ENCODE results near the gene ADGRL1.
"Not testable (repeated sequence)": the region's sequence is repeated elsewhere in the genome, so short reads cannot be mapped to it uniquely, and the experiment has no call there.

Gene ADGRL1

DNA sequence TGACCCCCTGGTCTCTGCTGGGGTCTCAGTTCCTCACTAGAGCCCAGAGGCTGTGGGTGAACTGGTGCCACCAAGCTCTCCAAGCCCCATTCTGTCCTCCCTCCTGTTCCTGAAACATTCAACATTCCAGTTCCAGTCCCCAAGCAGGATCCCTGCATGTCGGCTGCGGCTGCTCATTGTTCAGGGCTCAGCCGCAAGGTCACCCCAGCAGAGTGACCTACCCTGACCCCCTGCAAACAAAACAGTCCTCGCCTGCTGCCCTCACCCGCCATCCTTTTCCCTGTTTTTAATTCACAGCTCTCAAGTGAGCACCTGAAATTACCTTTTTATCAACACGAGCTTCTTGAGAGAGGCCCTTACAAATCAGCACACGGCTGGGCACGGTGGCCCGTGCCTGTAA lies 19.3 kb downstream of the ADGRL1 start:
- not testable (repeated sequence) for DNase-seq

DNA sequence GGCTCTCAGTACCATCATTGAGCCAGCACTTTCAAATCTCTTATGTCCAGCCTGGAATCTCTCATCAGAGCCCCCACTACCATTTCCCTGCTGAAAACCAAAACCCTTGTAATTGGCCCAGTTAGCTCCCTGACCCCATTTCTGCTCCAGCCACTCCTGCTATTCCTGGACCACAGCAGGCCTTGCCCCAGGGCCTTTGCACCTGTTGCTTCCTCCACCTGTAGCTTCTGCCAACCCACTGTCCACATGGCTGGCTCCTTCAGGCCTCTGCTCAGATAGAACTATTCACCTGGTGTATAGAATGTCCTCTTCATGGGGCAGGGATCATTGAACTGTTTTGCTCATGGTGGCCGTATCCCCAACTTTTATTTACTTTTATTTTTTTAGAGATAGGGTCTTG lies 20.3 kb downstream of the ADGRL1 start:
- DNase-seq, result not testable (repeated sequence)

DNA sequence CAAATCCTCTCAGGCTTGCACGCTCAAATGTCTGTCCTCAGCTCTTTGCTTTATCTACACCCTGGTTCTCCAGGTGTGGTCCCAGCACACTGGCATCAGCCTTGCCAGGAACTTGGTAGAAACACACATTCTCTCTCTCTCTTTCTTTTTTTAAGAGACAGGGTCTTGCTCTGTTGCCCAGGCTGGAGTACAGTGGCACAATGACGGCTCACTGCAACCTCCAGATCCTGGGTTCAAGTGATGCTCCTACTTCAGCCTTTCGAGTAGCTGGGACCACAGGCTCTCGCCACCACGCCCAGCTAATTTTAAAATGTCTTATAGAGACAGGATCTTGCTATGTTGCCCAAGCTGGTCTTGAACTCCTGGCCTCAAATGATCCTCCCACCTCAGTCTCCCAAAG lies 20.8 kb downstream of the ADGRL1 start:
- DNase-seq, result no peak

DNA sequence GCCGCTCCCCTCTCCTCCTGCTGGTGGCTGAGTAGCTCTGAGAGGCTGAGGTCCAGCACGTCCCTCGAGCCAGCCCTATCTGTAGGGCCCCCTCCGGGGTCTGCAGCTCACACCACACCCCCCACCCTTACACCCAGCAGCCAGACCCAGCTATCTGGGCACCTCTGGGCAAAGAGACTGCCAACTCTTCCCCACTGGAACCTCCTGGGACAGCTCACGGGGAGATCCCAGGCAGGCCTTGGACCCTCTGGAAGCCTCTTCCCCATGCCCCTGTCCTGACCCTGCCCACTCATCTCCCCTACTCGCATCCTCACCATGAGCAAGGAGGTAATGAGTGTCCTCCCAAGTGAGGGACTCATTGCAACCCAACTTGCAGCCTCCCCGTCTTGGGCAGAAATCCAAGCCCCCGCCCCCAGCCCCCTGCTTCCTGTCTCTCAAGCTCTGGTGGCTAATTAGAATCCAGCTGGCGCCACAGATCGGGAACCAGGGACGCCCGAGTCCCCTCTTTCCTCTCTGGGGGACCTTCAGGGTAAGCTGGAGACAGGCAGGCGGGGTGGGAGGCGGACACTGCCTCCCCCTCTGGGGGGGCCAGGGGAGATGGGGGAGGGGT lies 22.1 kb downstream of the ADGRL1 start:
- no peak for DNase-seq

DNA sequence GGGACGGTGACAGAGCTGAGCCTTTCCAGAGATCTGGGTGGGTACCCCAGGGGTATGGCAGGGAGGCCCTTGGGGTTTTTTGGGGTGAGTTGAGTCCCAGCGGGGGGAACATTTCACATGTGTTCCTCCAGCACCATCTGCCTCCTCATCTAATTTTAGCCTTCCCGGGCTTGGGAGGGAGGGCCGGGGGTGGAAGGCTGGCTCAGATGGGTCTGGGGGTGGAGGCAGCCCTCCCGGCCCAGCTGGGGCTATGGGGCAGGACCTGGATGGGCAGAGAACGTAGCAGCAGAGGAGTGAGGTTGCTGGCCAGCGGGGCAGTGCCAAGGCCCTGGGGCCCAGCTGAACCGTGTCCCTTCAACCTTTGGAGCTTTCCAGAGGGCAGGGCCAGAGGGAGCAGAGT lies 23.5 kb downstream of the ADGRL1 start:
- no peak for DNase-seq

DNA sequence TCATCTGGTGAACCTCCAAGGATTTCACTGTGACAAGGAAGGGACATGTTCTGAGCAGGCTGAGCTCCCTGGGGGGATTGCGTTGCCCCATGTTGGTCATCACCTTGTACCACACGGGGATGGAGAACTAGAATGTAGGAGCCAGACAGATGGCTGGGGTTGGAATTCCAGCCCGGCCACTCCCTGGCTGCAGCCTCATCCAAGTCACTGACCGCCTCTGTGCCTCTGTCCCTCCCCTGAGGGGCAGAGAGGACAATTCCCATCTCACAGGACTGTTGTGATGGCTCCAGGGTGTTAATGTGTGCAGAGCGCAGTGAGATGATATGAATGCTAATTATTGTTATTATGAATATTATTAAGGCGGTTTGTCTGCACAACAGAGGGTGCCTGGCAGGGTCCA lies 24.1 kb downstream of the ADGRL1 start:
- no peak for DNase-seq

DNA sequence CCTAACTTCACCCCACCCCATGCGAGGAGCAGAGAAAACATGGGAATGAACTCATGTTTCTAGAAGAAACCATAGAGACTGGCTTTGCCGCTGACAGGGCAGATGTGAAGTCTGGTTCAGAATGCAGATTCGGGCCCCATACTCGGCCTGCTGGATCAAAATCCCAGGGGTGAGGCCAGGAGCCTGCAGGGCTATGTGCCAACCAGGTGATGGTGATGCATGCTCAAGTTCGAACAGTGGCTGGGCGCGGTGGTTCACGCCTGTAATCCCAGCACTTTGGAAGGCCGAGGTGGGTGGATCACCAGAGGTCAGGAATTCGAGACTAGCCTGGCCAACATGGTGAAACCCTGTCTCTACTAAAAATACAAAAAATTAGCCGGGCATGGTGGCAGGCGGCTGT lies 24.8 kb downstream of the ADGRL1 start:
- not testable (repeated sequence) for DNase-seq

DNA sequence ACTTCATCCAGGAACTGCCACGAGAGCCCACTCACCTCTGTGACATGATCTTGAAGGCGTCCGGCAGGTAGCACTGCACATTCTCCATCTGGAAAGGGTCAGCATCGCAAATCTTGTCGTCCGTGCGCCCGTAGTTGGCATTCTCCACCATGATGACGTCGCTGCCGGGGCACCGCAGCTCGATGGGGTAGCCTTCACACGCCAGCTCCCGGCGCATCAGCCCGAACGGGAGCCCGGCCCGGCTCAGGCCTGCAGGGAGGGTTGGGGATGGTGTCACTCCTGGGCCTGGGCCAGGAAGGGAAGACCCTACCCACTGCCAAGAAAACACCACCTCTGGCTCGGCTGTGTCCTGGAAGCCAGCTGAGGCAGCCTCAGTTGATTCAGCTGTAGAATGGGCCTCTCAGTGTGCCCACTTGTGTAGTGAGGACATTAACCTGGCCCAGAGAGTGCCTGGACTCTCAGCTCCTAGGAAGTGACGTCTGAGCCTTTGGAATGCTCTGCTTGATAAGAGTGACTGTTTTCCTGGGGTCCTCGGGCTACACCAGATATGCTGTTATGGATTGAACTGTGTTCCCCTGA lies 28.4 kb downstream of the ADGRL1 start:
- no peak for DNase-seq

DNA sequence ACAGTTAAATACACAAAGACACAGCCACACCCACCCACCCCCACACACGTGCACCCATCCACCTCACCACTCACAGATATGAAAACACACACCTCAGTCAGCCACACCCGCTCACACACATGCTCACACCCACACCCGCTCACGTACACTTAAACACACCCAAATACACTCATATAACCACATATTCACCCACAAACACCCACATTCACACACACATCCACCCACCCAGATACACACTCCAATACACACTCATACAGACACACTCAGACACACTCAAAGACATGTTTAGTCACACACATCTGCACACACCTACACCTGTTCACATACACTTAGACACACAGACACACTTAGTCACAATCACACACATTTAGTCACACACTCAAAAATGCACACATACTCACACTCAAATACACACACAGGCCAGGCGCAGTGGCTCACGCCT lies 30.6 kb downstream of the ADGRL1 start:
- no peak for DNase-seq

DNA sequence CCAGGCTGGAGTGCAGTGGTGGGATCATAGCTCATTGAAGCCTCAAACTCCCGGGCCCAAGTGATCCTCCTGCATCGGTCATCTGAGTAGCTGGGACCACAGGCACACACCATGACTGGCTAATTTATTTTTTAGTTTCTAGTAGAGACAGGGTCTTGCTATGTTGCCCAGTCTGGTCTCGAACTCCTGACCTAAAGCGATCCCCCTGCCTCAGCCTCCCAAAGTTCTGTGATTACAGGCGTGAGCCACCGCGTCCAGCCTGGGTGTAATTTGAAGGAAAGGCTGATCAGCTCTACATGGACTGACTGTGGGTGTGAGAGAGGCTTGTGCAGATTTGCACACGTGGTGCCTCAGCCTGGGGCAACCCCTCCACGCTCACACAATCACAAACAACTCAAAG lies 31.1 kb downstream of the ADGRL1 start:
- DNase-seq, result no peak

DNA sequence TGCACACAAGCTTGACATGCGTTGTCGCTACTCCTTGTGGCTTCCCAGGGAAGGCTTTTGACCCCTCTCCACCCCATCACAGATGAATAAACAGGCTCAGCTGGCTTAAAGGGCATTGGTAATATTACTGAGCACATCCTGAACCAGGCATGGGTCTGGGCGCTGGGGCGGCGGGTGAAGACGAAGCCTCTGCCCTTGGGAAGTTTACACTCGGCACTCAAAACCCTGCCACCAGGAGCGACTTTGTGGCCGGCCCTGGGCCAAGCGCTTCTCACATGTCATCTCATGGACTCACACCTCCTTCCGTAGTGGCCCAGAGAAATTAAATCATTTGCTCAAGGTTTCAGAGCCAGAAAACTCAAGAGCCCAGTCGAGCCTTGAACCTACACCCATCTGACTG lies 37.0 kb downstream of the ADGRL1 start:
- DNase-seq, result no peak

DNA sequence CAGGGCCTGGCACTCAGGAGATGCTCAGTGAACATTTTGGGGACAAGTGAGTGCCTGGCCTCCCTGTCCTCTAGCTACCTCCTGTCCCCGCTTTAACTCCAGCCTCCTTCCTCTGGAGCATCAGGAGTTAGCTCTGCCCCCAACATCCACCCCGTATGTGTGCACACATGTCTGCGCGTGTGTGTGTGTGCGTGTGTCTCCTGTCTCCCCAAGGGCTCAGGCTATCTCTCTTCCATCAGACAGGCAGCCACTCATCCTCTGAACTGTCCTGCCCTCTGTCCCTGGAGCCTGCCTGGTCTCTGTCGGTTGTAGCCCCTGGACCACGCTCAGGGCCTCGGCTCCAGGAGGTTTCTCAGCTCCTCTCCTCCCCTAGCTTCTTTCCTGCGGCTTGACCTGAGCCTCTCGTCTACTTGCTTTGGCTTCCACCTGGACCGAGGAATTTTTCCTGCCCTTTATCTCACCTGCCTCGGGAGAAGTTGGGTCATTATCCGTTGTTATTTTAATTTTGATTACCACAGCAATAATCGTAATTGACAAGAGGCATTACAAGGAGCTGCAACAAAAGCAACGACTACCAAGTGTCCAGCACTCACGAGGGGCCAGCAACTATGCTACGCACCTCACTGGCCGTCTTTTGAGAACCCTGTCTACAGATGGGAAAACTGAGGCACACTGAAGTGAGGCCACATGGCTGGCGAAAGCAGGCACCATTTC lies 37.6 kb downstream of the ADGRL1 start:
- DNase-seq, result no peak

DNA sequence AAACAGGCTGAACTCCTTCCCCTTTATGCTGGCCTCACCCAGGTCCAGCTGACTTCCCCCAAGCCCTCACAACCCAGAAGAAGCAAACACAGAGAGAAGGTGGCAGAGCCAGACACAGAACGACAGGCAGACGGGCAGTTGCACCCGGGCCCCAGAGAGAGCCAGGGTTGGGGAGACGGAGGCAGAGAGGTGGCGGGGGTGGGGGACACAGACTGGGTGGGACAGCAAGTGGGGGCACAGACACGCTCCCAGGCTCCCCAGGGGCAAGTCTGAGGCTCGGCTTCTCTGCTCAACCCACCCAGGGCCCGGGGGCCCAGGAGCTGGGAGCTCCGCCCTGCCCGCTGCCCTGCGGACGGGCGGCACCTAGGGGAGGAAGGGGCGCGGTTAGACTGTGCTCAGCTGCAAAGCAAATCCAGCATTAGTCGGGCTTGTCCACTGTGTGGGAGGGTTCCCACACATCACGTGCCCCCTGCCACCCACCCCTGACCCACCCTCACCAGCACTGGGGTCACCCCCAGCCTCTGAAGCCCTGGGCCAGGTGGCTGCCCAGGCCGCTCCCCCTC lies 38.3 kb downstream of the ADGRL1 start:
- no peak for DNase-seq

DNA sequence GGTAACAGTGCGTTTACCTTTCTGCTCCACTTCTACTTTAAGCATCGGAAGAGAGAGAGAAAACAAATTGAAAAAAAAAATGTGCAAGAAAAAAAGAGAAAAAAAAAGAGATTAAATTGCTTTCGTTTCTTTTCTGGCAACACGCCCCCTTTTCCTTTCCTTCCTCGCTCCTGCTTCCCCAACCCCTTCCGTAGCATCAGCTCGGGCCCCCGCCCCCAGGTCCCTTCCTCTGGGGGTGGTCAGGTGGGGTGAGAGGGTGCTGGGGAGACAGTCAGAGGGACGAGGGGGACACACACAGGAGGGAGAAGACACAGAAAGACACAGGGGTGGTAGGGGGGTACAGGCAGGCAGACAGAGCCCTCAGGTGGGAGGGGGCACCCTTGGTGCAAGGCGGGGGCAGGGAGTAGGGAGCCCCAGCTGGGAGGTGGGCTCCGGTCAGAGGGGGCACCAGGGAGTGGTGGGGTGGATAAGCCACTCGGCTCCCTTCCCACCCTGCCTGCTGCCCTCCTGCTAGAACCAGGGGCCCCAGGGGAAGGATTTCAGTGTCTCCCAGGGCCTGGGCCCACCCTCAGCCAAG lies 38.9 kb downstream of the ADGRL1 start:
- no peak for DNase-seq

DNA sequence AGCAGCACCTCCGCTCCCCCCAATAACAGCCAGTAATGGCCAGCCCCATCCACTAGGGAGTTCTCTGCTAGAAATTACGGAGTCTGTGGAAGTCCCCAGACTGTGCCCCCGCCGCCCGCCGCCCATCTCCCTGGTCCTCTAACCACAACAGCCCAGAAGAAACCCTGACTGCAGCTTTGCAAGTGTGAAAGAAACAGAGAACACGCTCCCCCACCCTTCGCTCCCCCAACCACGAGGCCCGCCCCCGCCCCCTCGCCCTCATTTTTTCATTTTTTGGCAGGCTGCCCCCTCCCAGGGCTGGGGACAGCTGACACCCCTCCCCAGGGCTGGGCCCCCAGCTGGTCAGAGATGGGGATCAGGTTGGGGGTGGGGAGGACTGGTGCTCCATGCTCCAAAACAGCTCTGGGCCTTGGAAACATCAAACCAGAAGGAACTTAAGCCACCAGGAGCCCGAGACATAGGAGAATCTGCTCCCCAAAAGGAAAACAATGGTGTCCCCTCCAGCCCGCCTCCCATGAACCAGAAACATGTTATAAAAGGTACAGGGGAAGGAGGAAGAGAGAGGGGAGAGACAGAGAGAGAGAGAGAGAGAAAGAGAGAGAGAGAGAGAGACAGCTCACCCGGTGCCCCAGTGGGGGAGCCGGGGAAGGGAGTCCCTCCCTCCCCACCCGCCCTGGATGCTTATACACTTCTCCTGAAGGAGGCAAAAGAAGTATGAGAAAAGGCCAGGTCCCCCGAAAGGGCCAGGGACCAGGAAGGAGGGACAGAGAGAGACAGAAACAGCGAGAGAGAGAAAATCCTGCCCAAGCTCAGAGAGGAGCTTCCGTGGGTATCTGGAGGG lies 39.8 kb downstream of the ADGRL1 start:
- no peak for DNase-seq

DNA sequence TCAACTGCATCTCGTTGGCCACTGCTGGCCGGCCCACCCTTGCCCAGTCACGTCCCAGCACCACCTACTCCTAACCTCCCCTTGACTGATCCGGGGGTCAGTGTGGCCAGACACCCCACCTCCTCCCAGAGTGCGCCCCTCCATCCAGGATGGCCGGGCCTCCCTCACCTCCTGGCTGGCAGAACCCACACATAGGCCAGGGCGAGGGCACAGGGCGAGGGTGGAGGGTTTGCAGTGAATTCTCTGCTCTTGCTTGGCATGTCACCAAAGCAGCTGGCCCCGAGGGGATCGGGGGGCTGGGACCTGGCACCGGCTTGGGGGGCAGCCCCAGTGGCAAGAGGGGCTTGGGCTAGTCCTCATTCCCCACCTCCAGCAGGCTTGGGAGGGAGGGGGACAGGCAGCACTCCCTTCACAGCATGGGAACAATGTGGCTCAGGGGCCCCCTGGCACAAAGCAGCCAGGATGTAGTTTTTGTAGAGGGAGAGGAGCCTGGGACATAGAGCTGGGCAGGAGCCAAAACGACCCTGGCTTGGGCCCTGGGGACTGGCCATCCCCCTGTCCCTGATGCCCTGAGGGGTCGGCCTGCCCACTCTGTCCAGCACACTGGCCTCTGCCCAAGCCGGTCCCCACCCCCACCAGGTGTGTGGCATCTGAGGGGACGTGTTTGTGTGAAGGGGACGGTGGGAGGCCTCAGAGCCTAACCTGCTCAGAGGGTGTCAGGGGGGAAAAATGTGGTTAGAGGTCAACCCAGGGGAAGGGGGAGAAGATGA lies 41.1 kb downstream of the ADGRL1 start:
- no peak for DNase-seq

DNA sequence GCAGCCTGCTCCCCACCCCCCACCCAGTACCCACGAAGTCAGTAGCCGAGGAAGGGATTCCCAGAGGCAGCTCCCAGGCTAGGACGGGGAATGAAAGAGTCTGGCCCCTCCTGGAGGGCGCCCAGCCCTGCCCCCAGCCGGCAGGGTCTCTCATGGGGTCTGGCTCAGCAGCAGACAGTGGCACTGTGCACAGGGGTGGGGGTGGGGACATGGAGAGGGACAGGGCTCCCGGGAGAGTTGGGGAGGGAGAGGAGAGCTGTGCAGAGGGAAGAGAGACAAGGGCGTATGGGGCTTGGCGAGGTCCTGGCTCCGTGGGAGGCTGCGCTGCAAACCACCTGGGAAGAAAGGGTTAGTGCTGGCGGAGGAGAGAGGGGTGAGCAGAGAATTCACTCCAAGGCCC lies 41.9 kb downstream of the ADGRL1 start:
- DNase-seq, result no peak

DNA sequence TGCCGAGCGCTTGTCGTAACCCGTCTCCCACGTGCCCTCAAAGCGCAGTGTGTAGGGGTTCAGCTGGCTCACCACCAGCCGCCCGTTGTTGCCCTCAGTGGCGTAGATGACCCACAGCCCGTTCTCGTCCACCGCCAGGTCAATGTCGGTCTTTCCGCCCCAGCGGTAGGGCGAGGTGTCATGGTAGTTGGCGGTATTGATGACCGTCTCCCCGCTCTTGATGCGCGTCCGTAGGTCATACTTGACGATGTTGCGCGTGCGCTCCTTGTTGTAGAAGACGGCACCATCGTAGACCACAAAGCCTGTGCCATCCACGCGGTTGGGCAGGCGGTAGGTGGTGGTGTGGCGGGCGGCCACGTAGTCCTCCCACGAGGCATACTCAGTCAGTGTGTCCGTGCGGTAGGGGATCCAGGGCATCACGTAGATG lies 43.1 kb downstream of the ADGRL1 start:
- DNase-seq, result no peak

DNA sequence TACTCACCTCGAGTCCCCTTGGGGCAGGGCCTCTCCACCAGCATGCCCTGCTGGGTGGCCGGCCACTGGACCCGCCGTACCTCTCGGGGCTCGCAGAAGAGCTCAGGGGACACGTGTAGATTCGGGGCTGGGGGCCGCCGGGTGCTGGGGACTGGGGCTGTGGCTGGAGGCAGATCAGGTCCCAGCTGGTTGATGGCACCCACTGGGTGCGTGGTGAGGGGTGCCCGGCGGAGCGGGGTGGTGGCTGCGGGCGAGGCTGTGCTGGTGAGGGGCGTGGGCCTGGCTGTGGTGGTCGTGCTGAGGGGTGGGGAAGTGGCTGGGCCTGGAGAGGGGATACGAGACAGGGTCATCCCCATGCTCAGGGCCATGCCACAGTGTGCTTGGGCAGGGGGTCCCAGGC lies 44.7 kb downstream of the ADGRL1 start:
- no peak for DNase-seq

DNA sequence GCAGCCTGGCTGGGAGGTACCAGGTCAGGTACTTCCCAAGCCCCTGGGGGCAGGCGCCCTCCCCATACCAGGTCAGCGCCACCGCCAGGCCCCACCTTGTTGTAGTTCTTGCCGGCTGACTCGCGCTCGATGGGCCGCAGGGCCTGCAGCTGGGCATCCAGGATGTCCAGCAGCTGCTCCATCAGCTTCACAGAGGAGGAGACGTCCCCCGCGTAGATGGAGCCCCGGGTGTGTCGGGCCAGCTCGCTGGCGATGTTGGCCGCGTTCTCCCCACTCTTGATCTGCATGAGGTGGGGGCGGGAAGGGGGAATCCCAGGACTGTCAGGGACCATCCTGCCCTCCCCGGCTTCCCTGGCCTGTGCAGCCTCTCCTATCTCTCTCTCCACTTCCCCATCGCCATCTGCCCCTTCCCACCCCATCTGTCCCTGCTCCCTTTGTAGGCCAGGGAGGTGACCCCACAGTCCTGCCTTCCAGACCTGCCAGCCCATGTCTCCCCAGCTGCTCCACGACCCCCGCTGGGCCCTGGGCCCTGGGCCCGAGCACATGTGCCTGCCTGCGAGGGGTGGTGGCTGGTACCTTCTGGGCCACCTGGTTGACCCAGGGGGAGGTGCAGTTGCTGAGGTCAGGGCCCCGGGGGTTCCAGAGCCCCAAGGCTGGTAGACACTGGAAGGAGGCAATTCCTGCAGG lies 45.8 kb downstream of the ADGRL1 start:
- DNase-seq, result no peak

DNA sequence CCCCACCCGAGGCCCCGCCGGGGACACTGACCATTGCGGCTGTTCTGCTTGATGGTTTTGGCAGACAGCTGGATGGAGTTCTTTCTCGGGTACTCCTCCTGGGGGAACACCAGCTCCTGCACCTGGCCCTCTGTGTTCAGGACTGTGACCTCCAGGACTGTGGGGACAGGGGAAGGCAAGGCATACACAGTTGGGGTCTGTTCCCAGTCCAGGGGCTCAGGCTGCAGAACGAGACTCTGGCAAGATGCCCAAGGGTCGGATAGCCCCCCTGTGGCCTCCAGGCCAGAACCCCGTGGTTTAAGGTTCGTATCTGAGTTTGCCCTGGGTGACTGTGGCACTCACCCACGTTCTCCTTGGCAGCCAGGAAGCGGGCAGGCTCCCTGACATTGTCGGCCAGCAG lies 46.9 kb downstream of the ADGRL1 start:
- no peak for DNase-seq
